Brain microvascular endothelial cell (primary cell): ENCODE measurements around the gene FGGY.

Experiments
- DNase-seq: peaks from one replicate; pipeline ENCODE4 v3.0.0-alpha.2; 2020
- H3K27ac ChIP-seq: fragments of 250-450 bp; sonication (Bioruptor Pico); 2 replicates; pipeline ENCODE4 v1.5.1; 2020; ENCODE audit warnings: mild to moderate bottlenecking, moderate library complexity
- H3K27me3 ChIP-seq: fragments of 250-450 bp; sonication (Bioruptor Pico); replicated peaks from 2 replicates; pipeline ENCODE4 v1.5.1; 2020; ENCODE audit warnings: mild to moderate bottlenecking
- H3K36me3 ChIP-seq: fragments of 250-450 bp; sonication (Bioruptor Pico); replicated peaks from 2 replicates; pipeline ENCODE4 v1.5.1; 2020; ENCODE audit warnings: mild to moderate bottlenecking
- H3K4me3 ChIP-seq: 2 replicates; pipeline ENCODE4 v1.5.1; 2011; ENCODE audit warnings: low read depth, mild to moderate bottlenecking, control low read depth, low read length, moderate library complexity
- CTCF ChIP-seq: IDR thresholded peaks from 2 replicates; pipeline ENCODE4 v1.5.1; 2011; ENCODE audit warnings: low read depth, mild to moderate bottlenecking, moderate library complexity, low read length, control low read depth, inconsistent platforms; ENCODE audit errors: missing control alignments
- in situ Hi-C: cut with HindIII; loops from 2 replicates; pipeline ENCODE4 v1.10.0; 2017; ENCODE audit warnings: low sequenced_read_pairs, low pct_ligation_motif_present

The FGGY gene

GRCh38 chr1:59409549-59409948 is 112.7 kb downstream of the FGGY start:
- DNase-seq, result no peak
- in situ Hi-C loops, result no loop called here

DNA sequence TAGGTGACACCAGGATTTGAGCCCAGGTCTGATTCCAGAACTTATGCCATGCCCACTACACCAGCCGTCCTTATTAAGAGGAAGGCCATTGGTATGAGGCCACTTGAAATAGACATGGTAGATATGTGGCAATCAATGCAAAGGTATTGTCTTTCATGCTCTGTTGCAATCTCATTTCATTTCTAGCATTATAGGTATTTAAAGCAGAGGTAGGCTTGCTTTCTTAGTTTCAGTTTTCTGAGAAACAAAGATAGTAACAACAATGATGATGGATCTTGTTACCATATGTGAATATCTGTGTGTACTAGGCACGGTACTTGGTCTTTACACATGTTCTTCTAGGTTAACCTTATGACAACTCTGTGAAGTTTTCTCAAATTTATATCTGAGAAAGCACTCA is 113.1 kb downstream of the FGGY start:
- no peak for TF ChIP-seq CTCF
- H3K27ac ChIP-seq, result no peak overlapping the region
- no peak overlapping the region for H3K4me3 ChIP-seq
- H3K27me3 ChIP-seq, result no peaks in the 10 kb centered on the region
- no peak for DNase-seq
- in situ Hi-C loops, result no loop called here
- no peaks in the 10 kb centered on the region for H3K36me3 ChIP-seq

More at GRCh38 chr1:59409549-59409948, 112.7 kb downstream of the FGGY start:
- no peak overlapping the region for H3K4me3 ChIP-seq
- no peaks in the 10 kb centered on the region for H3K27me3 ChIP-seq
- no peaks in the 10 kb centered on the region for H3K36me3 ChIP-seq
- no peak overlapping the region for H3K27ac ChIP-seq
- no peak for TF ChIP-seq CTCF

GRCh38 chr1:59410457-59410856 is 113.6 kb downstream of the FGGY start:
- TF ChIP-seq CTCF, result no peak
- H3K36me3 ChIP-seq, result no peaks in the 10 kb centered on the region
- H3K27me3 ChIP-seq, result no peaks in the 10 kb centered on the region
- in situ Hi-C loops, result no loop called here
- no peak overlapping the region for H3K4me3 ChIP-seq
- DNase-seq, result no peak
- no peak overlapping the region for H3K27ac ChIP-seq

GRCh38 chr1:59411147-59411546 is 114.3 kb downstream of the FGGY start:
- no peak for DNase-seq
- no peak overlapping the region for H3K27ac ChIP-seq
- no peak for TF ChIP-seq CTCF
- no peak overlapping the region for H3K4me3 ChIP-seq
- H3K36me3 ChIP-seq, result no peaks in the 10 kb centered on the region
- H3K27me3 ChIP-seq, result no peaks in the 10 kb centered on the region
- in situ Hi-C loops, result no loop called here

DNA sequence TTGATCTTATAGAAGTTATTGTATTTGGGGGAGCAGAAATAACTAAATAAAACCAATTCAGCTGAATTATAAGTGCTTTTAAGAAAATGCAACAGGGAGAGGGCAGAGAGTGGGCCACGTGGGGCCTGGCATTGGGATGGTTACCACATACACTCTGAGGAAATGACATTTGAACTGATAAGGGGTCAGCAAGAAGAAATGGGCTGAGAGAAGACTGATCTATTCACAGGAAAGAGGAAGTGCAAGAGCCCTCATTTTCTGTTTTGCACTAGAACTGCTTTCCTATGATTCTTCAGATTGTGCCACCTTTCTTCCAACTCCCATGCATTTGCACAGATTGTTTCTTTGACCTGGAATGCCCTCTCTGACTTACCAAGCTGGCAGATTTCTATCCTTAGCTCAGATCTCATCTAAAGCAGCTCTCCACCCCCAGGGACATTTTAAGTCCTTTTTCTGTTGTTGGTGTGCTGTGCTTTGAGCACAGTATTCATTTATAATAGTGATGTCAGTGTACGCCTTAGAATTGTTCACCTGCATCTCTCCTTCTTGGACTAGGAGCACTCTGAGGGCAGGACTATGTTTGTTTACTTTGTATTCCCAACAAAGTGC is 115.9 kb downstream of the FGGY start:
- in situ Hi-C loops, result no loop called here
- H3K27me3 ChIP-seq, result no peaks in the 10 kb centered on the region
- TF ChIP-seq CTCF, result no peak
- DNase-seq, result no peak
- no peak overlapping the region for H3K27ac ChIP-seq
- H3K4me3 ChIP-seq, result no peak overlapping the region
- H3K36me3 ChIP-seq, result no peaks in the 10 kb centered on the region

- Histone ChIP-seq H3K4me3 (no peak overlapping the region), H3K27me3 (no peaks in the 10 kb centered on the region), H3K27ac (no peak overlapping the region), H3K36me3 (no peaks in the 10 kb centered on the region)
- DNase-seq, result no peak
- in situ Hi-C loops, result no loop called here
- no peak for TF ChIP-seq CTCF
These were observed 116.4 kb downstream of the FGGY start for GRCh38 chr1:59413327-59413720.
